C4-2B (cell line): ENCODE results near the gene PNO1.

Source experiments
- H3K27ac ChIP-seq: fragments of 450-650 bp; 2 replicates; pipeline ENCODE4 v1.5.1; 2017
- ZFX ChIP-seq: fragments of 450-650 bp; IDR thresholded peaks from 2 replicates; pipeline ENCODE4 v1.6.1; 2017
- TF ChIP-seq, protein P1 (sequence below): fragments of 450-650 bp; conservative IDR thresholded peaks from 2 replicates; pipeline ENCODE4 v1.5.1; 2017; ENCODE audit warnings: mild to moderate bottlenecking

The PNO1 gene

GRCh38 chr2:68134554-68134953 lies 23.1 kb upstream of the PNO1 start:
- no peak for TF ChIP-seq ZFX
- TF ChIP-seq, protein P1, sequence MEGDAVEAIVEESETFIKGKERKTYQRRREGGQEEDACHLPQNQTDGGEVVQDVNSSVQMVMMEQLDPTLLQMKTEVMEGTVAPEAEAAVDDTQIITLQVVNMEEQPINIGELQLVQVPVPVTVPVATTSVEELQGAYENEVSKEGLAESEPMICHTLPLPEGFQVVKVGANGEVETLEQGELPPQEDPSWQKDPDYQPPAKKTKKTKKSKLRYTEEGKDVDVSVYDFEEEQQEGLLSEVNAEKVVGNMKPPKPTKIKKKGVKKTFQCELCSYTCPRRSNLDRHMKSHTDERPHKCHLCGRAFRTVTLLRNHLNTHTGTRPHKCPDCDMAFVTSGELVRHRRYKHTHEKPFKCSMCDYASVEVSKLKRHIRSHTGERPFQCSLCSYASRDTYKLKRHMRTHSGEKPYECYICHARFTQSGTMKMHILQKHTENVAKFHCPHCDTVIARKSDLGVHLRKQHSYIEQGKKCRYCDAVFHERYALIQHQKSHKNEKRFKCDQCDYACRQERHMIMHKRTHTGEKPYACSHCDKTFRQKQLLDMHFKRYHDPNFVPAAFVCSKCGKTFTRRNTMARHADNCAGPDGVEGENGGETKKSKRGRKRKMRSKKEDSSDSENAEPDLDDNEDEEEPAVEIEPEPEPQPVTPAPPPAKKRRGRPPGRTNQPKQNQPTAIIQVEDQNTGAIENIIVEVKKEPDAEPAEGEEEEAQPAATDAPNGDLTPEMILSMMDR, result no peak
- no peak overlapping the region for H3K27ac ChIP-seq

DNA sequence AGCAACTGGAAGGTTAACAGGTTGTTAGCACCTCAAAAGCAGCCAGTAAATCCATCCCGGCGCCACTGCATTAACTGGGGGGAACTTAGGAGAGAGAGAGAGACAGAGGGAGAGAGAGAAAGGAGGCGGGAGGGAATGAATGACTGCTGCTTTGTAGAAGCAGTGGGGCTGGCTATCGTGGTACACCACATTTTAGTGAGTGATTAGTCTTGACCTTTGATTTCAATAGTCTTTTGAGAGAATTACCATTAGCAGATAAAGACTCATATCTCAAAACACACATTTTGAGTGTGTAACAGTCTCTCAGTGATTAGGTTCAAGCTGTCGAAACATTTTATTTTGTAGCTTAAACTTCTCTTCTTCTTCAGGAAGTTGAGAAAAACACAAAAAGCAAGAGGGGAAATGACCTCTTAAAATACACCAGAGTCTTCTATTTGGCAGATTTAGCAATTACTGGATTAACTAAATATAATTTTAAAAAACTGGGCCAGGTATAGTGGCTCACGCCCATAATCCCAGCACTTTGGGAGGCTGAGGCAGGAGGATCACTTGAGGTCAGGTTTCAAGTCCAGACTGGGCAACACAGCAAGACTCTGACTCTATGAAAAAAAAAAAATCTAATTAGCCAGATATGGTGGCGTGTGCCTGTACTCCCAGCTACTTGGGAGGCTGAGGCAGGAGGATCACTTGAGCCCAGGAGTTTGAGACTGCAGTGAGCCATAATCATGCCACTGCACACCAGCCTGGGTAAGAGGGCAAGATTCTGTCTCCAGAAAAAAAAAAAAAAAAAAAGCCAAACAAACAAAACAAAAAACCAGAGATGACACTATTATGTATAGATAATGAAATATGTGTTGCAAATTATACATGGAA lies 22.0 kb upstream of the PNO1 start:
- no peak for TF ChIP-seq ZFX
- TF ChIP-seq, protein P1, result no peak
- no peak overlapping the region for H3K27ac ChIP-seq

GRCh38 chr2:68141875-68142274 lies 15.8 kb upstream of the PNO1 start:
- no peak overlapping the region for H3K27ac ChIP-seq
- TF ChIP-seq ZFX, result no peak
- TF ChIP-seq, protein P1, result no peak

GRCh38 chr2:68151037-68151436 lies 6.7 kb upstream of the PNO1 start:
- H3K27ac ChIP-seq, result no peak overlapping the region
- TF ChIP-seq, protein P1, result no peak
- no peak for TF ChIP-seq ZFX

GRCh38 chr2:68152681-68153347 lies 4.9 kb upstream of the PNO1 start:
- H3K27ac ChIP-seq, result no peak overlapping the region
- TF ChIP-seq, protein P1, result no peak
- no peak for TF ChIP-seq ZFX

DNA sequence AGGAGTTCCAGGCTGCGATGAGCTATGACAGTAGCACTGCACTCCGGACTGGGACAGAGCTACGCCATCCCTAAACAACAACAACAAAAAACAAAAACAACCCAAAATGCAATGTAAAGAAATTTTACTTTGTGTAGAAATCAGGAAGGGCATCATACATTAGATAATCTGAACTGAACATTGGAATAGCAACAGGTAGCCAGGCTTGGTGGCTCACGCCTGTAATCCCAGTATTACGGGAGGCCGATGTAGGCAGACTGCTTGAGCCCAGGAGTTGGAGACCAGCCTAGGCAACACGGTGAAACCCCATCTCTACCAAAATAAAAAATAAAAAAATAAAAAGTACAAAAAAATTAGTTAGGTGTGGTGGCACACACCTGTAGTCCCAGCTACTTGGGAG lies 2.1 kb upstream of the PNO1 start:
- no peak overlapping the region for H3K27ac ChIP-seq
- TF ChIP-seq, protein P1, result no peak
- TF ChIP-seq ZFX, result no peak

- TF ChIP-seq ZFX, result no peak
- TF ChIP-seq, protein P1, result no peak
- H3K27ac ChIP-seq, result peak overlapping the region; percentile 82; the same call in 1 of the 2 replicates
Measured at GRCh38 chr2:68156419-68156818, 1.3 kb upstream of the PNO1 start.
